GM13976 (cell line): ENCODE measurements around the gene PCLO.

Experiments used
- DNase-seq: peaks from one replicate; pipeline ENCODE4 v3.0.0; 2012; ENCODE audit warnings: low spot score
- in situ Hi-C: fragments of 300-500 bp; cut with MboI; formaldehyde crosslinking; loops from one replicate; pipeline ENCODE4 v1.12.0; 2022; ENCODE audit warnings: low sequenced_read_pairs, mixed read lengths, inconsistent platforms; ENCODE audit not compliant: unreplicated experiment
- TF ChIP-seq, protein P1 (sequence below): IDR thresholded peaks from 2 replicates; pipeline ENCODE4 v1.5.1; 2012; ENCODE audit warnings: borderline replicate concordance, mild to moderate bottlenecking; ENCODE audit not compliant: insufficient read depth; ENCODE audit errors: extremely low read depth, missing control alignments, control extremely low read depth

The PCLO gene

DNA sequence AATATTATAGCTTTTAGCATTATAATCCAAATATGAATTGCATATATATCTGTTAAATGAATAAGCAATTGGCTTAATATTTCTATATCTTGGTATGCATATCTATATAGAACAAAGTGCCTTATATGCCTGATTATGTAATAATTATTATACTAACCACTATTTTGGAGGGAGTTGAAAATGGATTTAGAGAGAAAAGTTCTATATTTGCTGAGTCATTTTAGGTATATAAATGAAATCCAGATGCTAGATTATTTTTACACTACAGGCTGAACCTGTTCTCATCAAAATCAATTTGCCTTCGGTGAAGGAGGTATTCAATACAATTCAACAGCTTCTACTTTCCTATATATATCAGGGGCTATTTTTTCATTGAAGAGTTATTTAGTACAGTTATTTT, 276.4 kb downstream of the PCLO start:
- TF ChIP-seq, protein P1, sequence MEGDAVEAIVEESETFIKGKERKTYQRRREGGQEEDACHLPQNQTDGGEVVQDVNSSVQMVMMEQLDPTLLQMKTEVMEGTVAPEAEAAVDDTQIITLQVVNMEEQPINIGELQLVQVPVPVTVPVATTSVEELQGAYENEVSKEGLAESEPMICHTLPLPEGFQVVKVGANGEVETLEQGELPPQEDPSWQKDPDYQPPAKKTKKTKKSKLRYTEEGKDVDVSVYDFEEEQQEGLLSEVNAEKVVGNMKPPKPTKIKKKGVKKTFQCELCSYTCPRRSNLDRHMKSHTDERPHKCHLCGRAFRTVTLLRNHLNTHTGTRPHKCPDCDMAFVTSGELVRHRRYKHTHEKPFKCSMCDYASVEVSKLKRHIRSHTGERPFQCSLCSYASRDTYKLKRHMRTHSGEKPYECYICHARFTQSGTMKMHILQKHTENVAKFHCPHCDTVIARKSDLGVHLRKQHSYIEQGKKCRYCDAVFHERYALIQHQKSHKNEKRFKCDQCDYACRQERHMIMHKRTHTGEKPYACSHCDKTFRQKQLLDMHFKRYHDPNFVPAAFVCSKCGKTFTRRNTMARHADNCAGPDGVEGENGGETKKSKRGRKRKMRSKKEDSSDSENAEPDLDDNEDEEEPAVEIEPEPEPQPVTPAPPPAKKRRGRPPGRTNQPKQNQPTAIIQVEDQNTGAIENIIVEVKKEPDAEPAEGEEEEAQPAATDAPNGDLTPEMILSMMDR = no peak
- in situ Hi-C loops = no loop called here
- DNase-seq = no peak

DNA sequence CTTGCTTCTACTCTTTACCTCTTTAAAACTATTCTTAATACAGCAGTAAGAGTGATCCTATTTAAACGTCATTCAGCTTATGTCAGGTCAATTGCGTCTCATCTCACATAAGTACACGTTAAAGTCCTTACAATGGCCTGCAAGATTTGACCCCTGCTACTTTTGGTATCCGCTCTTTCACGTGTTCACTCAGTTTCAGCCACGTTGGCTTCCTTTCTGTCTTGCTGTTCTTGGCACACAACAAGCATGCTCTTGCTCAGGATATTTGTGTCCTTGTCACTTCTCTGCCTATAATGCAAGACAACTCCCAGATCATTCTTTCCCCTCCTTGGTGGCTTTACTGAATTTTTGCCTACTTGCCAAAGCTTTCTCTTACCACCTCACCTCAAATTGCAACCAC, 296.8 kb downstream of the PCLO start:
- TF ChIP-seq, protein P1 = no peak
- no peak for DNase-seq
- in situ Hi-C loops = no loop called here

DNA sequence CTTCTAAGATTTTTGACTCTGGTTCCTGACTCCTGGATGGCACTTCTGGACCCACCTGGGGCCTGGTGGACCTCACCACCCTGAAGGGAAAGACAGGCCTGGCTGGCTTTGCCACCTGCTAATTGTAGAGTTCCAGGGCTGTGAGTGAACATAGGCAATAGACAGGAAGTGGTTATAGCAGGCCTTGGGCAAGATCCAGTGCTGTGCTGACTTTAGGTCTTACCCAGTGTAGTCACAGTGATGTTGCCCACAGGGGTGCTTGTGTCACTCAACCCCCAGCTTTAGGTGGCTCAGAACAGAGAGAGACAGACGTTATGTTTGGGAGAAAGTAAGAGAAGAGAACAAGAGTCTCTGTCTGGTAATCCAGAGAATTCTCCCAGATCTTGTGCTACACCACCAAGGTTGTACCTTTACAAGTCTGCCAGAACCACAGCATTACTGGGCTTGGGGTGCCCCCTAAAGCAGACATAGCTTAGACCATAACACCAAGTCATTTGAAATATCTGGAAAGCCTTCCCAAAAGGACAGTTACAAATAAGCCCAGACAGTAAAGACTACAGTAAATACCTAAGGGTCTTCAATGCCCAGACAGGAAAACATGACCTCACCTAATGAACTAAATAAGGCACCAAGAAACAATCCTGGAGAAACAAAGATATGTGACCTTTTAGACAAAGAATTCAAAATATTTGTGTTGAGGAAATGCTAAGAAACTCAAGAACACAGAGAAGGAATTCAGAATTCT, 303.4 kb downstream of the PCLO start:
- in situ Hi-C loops = no loop called here
- TF ChIP-seq, protein P1 = no peak
- no peak for DNase-seq

DNA sequence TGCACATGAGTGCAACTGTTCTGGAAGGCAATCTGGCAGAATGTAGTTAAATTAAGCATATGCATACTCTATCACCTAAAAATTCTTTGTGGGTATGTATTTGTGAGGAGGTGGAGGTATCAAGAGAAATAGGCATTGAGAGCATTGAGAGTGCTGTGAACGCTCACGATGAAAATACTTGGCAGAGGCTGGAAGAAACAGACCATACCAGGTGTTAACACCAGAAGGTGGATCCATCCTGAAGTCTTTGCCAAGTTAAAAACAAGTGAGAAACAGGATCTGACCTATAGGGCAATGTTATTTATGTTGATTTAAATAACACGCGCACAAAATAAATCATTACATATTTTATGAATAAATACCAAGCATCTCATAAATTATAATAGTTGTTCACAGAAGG, 311.6 kb downstream of the PCLO start:
- TF ChIP-seq, protein P1 = no peak
- in situ Hi-C loops = no loop called here
- no peak for DNase-seq

DNA sequence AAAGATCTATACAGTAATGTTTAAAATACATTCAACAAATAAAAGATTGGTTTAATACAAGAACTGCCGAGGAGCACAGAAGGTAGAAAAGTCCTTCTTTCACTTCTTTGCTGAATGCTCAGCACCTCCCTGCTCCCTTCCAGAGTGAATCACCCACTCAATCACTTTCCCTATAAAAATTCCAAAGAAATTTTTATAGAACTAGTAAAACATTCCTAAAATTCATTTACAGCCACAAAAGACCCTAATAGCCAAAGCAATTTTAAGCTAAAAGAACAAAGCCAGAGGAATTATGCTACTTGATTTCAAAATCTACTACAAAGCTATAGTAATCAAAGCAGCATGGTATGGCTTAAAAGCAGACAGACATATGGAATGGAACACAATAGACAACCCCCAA, 320.9 kb downstream of the PCLO start:
- in situ Hi-C loops = no loop called here
- TF ChIP-seq, protein P1 = no peak
- DNase-seq = no peak

DNA sequence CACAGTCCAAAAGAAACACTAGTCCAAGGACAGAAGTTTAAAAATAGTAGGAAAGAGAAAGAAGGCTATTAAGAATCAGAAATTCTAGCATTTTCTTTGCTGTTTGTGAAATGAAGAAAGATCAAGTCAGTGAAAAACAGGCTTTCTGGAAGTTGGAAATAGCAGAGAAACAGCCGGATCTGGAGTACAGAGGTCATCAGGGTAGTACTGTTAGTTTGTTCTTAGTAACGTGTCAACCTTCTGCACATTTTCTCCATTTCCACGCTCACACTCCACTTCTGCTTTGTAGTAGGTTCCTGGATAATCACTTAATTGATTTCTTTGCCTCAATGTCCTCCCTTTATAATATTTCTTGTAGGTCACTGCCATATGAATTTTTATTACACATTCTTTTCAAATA, 322.6 kb downstream of the PCLO start:
- DNase-seq = no peak
- TF ChIP-seq, protein P1 = no peak
- in situ Hi-C loops = no loop called here
